IMR-90 (cell line): ENCODE data around the gene GORASP1. TPM values are rescaled to one million over a fixed set of nuclear protein-coding genes. Genes with fewer than 3 reads are reported as not detected.

Source experiments
- ATAC-seq: fragments of 200-7000 bp; cut with Tn5 transposase; 2 replicates; pipeline ENCODE4 v1.9.1; 2020; ENCODE audit warnings: low read depth, mild to moderate bottlenecking, moderate library complexity
- BruUV-seq: library from RNA; stranded (reverse); fragments of 400-500 nt; replicated peaks from 2 replicates; lab custom pipeline; 2021; lab: Mats Ljungman, UMichigan
- CTCF ChIA-PET: fragments of 300-600 bp; formaldehyde crosslinking; extraction: SDS; loops from one replicate; lab custom pipeline; 2021; ENCODE audit warnings: antibody characterized with exemption; lab: Yijun Ruan, JAX
- POLR2A ChIA-PET: fragments of 300-600 bp; sonication (Branson Sonifier 250); formaldehyde crosslinking; loops from one replicate; lab custom pipeline; 2022; ENCODE audit warnings: antibody characterized with exemption; ENCODE audit not compliant: unreplicated experiment; lab: Charles Lee
- DNase-seq: peaks from one replicate; pipeline ENCODE4 v3.0.0; 2013
- H2AFZ ChIP-seq: replicated peaks from 2 replicates; pipeline ENCODE3; 2013; ENCODE audit warnings: low read length, mild to moderate bottlenecking; ENCODE audit not compliant: poor library complexity
- H2AK5ac ChIP-seq: 2 replicates; pipeline ENCODE4 v1.6.1; 2013; ENCODE audit warnings: low read depth, low read length, inconsistent platforms
- H2AK9ac ChIP-seq: replicated peaks from 2 replicates; pipeline ENCODE3; 2013; ENCODE audit warnings: mild to moderate bottlenecking, low read depth, low read length, moderate library complexity; ENCODE audit not compliant: poor library complexity
- H2BK120ac ChIP-seq: 2 replicates; pipeline ENCODE4 v1.6.1; 2013; ENCODE audit warnings: low read depth, low read length, inconsistent platforms
- H2BK15ac ChIP-seq: 3 replicates; pipeline ENCODE4 v1.6.1; 2013; ENCODE audit warnings: low read depth, low read length, inconsistent platforms
- H2BK20ac ChIP-seq: 2 replicates; pipeline ENCODE4 v1.6.1; 2013; ENCODE audit warnings: low read depth, mild to moderate bottlenecking, inconsistent platforms, low read length, moderate library complexity
- H2BK5ac ChIP-seq: 2 replicates; pipeline ENCODE4 v1.6.1; 2013; ENCODE audit warnings: mild to moderate bottlenecking, low read depth, low read length, inconsistent platforms; ENCODE audit not compliant: poor library complexity, severe bottlenecking
- H3K14ac ChIP-seq: replicated peaks from 2 replicates; pipeline ENCODE4 v1.6.1; 2013; ENCODE audit warnings: low read depth, low read length, inconsistent platforms
- H3K18ac ChIP-seq: 2 replicates; pipeline ENCODE4 v1.6.1; 2013; ENCODE audit warnings: low read depth, low read length, control low read depth
- H3K23ac ChIP-seq: 2 replicates; pipeline ENCODE4 v1.6.1; 2013; ENCODE audit warnings: low read depth, low read length, inconsistent platforms
- H3K27ac ChIP-seq: 2 replicates; pipeline ENCODE4 v1.5.1; 2013; ENCODE audit warnings: mild to moderate bottlenecking, control low read depth, low read length; ENCODE audit not compliant: insufficient read depth
- H3K27me3 ChIP-seq: 2 replicates; pipeline ENCODE4 v1.6.1; 2013; ENCODE audit warnings: low read length; ENCODE audit not compliant: control insufficient read depth, insufficient read depth
- H3K36me3 ChIP-seq: 2 replicates; pipeline ENCODE4 v1.6.1; 2013; ENCODE audit warnings: low read length, mixed read lengths; ENCODE audit not compliant: control insufficient read depth, insufficient read depth
- H3K4ac ChIP-seq: 2 replicates; pipeline ENCODE4 v1.6.1; 2013; ENCODE audit warnings: low read depth, low read length, inconsistent platforms
- H3K4me1 ChIP-seq: 2 replicates; pipeline ENCODE4 v1.6.1; 2013; ENCODE audit warnings: low read length, mixed read lengths; ENCODE audit not compliant: control insufficient read depth, insufficient read depth
- H3K4me2 ChIP-seq: 2 replicates; pipeline ENCODE4 v1.6.1; 2013; ENCODE audit warnings: low read depth, mild to moderate bottlenecking, control low read depth, low read length, moderate library complexity
- H3K4me3 ChIP-seq: 2 replicates; pipeline ENCODE4 v1.5.1; 2013; ENCODE audit warnings: low read depth, mild to moderate bottlenecking, control low read depth, low read length, moderate library complexity; ENCODE audit not compliant: insufficient read depth
- H3K56ac ChIP-seq: 2 replicates; pipeline ENCODE4 v1.6.1; 2013; ENCODE audit warnings: low read length, inconsistent platforms; ENCODE audit not compliant: insufficient read depth; ENCODE audit errors: extremely low read depth
- H3K79me1 ChIP-seq, 2 experiments: 2 replicates each; pipeline ENCODE4 v1.6.1; 2013; ENCODE audit warnings: low read length in 2 of 2, inconsistent platforms in 1 of 2, low read depth in 1 of 2
- H3K9ac ChIP-seq: 2 replicates; pipeline ENCODE4 v1.6.1; 2013; ENCODE audit warnings: low read depth, low read length, control low read depth
- H3K9me1 ChIP-seq: 2 replicates; pipeline ENCODE4 v1.6.1; 2013; ENCODE audit warnings: low read length, inconsistent platforms; ENCODE audit not compliant: insufficient read depth
- H3K9me3 ChIP-seq: 2 replicates; pipeline ENCODE4 v1.6.1; 2013; ENCODE audit warnings: low read length; ENCODE audit not compliant: control insufficient read depth, insufficient read depth
- H4K20me1 ChIP-seq: 2 replicates; pipeline ENCODE4 v1.6.1; 2013; ENCODE audit warnings: low read length, inconsistent platforms; ENCODE audit not compliant: insufficient read depth
- H4K5ac ChIP-seq: 2 replicates; pipeline ENCODE4 v1.6.1; 2013; ENCODE audit warnings: mild to moderate bottlenecking, low read depth, low read length, control low read depth
- H4K8ac ChIP-seq, 2 experiments: 2 replicates each; pipeline ENCODE4 v1.6.1; 2013; ENCODE audit warnings: low read depth in 2 of 2, low read length in 2 of 2, control low read depth in 1 of 2, inconsistent platforms in 1 of 2
- H4K91ac ChIP-seq: 2 replicates; pipeline ENCODE4 v1.6.1; 2013; ENCODE audit warnings: low read depth, low read length, inconsistent platforms; ENCODE audit not compliant: insufficient read depth
- BHLHE40 ChIP-seq: fragments of 150-350 bp; IDR thresholded peaks from 2 replicates; pipeline ENCODE4 v1.6.1; 2016; ENCODE audit warnings: mild to moderate bottlenecking, low read depth, low read length
- CEBPB ChIP-seq: IDR thresholded peaks from 2 replicates; pipeline ENCODE4 v1.6.1; 2012; ENCODE audit warnings: low read depth, low read length, improper control_type of control experiment
- CHD1 ChIP-seq: IDR thresholded peaks from 2 replicates; pipeline ENCODE4 v1.6.1; 2012; ENCODE audit warnings: low read depth, low read length, improper control_type of control experiment
- CTCF ChIP-seq: conservative IDR thresholded peaks from 2 replicates; pipeline ENCODE4 v1.5.1; 2012; ENCODE audit warnings: mild to moderate bottlenecking, low read depth, low read length, improper control_type of control experiment
- ELK1 ChIP-seq: fragments of 150-350 bp; IDR thresholded peaks from 2 replicates; pipeline ENCODE4 v1.6.1; 2016; ENCODE audit warnings: low read depth, mild to moderate bottlenecking, low read length, moderate library complexity, borderline replicate concordance
- FOS ChIP-seq: fragments of 150-350 bp; IDR thresholded peaks from 2 replicates; pipeline ENCODE4 v1.6.1; 2016; ENCODE audit warnings: low read depth, low read length
- MAFK ChIP-seq: IDR thresholded peaks from 2 replicates; pipeline ENCODE4 v1.6.1; 2012; ENCODE audit warnings: low read depth, low read length, improper control_type of control experiment
- MAZ ChIP-seq: IDR thresholded peaks from 2 replicates; pipeline ENCODE4 v1.6.1; 2012; ENCODE audit warnings: low read depth, mild to moderate bottlenecking, low read length, improper control_type of control experiment, moderate library complexity, borderline replicate concordance
- MXI1 ChIP-seq: IDR thresholded peaks from 2 replicates; pipeline ENCODE4 v1.6.1; 2012; ENCODE audit warnings: low read depth, mild to moderate bottlenecking, low read length, moderate library complexity, borderline replicate concordance
- NFE2L2 ChIP-seq: fragments of 150-350 bp; IDR thresholded peaks from 2 replicates; pipeline ENCODE4 v1.6.1; 2016; ENCODE audit warnings: low read depth, mild to moderate bottlenecking, low read length
- POLR2A ChIP-seq: IDR thresholded peaks from 2 replicates; pipeline ENCODE4 v1.6.1; 2012; ENCODE audit warnings: mild to moderate bottlenecking, low read depth, low read length
- RAD21 ChIP-seq: IDR thresholded peaks from 2 replicates; pipeline ENCODE4 v1.6.1; 2012; ENCODE audit warnings: low read length, improper control_type of control experiment
- RCOR1 ChIP-seq: IDR thresholded peaks from 2 replicates; pipeline ENCODE4 v1.6.1; 2012; ENCODE audit warnings: mild to moderate bottlenecking, low read length, improper control_type of control experiment; ENCODE audit not compliant: insufficient replicate concordance
- RFX5 ChIP-seq: IDR thresholded peaks from 2 replicates; pipeline ENCODE4 v1.8.0; 2012; ENCODE audit warnings: low read depth, mild to moderate bottlenecking, low read length, moderate library complexity
- SMC3 ChIP-seq: fragments of 150-350 bp; IDR thresholded peaks from 2 replicates; pipeline ENCODE4 v1.6.1; 2016; ENCODE audit warnings: low read depth, mild to moderate bottlenecking, antibody characterized with exemption, low read length, moderate library complexity
- USF2 ChIP-seq: fragments of 150-350 bp; IDR thresholded peaks from 2 replicates; pipeline ENCODE4 v1.6.1; 2017; ENCODE audit warnings: mild to moderate bottlenecking, antibody characterized with exemption, low read length, low read depth
- WGBS, 2 experiments: methylation state at CpG; one replicate each; pipeline versions ENCODE4 v1.1.5 to v1.1.7; 2013; ENCODE audit warnings: missing lambda C conversion rate in 2 of 2; ENCODE audit not compliant: insufficient read length in 1 of 2; ENCODE audit errors: extremely low coverage in 2 of 2; 5-methylcytosine and 5-hydroxymethylcytosine counted together
- dilution Hi-C: fragments of 300-500 bp; cut with HindIII; formaldehyde crosslinking; loops from one replicate; pipeline ENCODE4 v1.14.3; 2018; ENCODE audit warnings: low sequenced_read_pairs; ENCODE audit not compliant: unreplicated experiment
- in situ Hi-C: fragments of 300-500 bp; cut with MboI; formaldehyde crosslinking; loops from 3 replicates; pipeline ENCODE4 v1.14.3; 2019; ENCODE audit warnings: low sequenced_read_pairs, inconsistent platforms, mixed read lengths
- intact Hi-C: fragments of 100-400 bp; cut with micrococcal nuclease; formaldehyde crosslinking; loops from 2 replicates; pipeline ENCODE4 v1.10.0; 2022
- polyA plus RNA-seq, 3 experiments: library from polyadenylated mRNA; depleted of rRNA; stranded (reverse); fragments of >200 nt; gene quantifications; 2 replicates each; pipeline ENCODE4 v1.2.3, GENCODE V29; 2012; ENCODE audit warnings: low replicate concordance in 1 of 3
- total RNA-seq: library from RNA; depleted of rRNA; stranded (reverse); fragments of >200 nt; gene quantifications from 2 replicates; pipeline ENCODE4 v1.2.3, GENCODE V29; 2012

The GORASP1 gene
- total and polyA plus RNA-seq, 2 of the 4 experiments (the other 2 are of a cell fraction): 35.0 to 56.6 TPM

- Histone ChIP-seq H2AK5ac (no peak overlapping the region), H3K4me2 (no peak overlapping the region), H3K4ac (no peak overlapping the region), H3K56ac (no peak overlapping the region), H2BK5ac (no peak overlapping the region), H3K4me3 (no peak overlapping the region), H3K4me1 (peaks cover 33% of the 10 kb centered on the region), H3K36me3 (peaks cover 44% of the 10 kb centered on the region), H3K79me1 (peaks cover 12 to 79% of the 10 kb centered on the region in 2 experiments), H4K8ac (no peak overlapping the region), H2BK20ac (no peak overlapping the region), H3K27me3 (no peaks in the 10 kb centered on the region), H3K9ac (no peak overlapping the region), H2AFZ (no peak overlapping the region), H3K9me3 (no peaks in the 10 kb centered on the region), H3K27ac (no peak overlapping the region), H2AK9ac (no peak overlapping the region), H4K20me1 (peaks cover 89% of the 10 kb centered on the region), H2BK120ac (no peak overlapping the region), H4K5ac (no peak overlapping the region), H3K9me1 (peaks cover 34% of the 10 kb centered on the region), H2BK15ac (no peak overlapping the region), H3K23ac (no peak overlapping the region), H3K18ac (no peak overlapping the region), H4K91ac (no peak overlapping the region), H3K14ac (no peak overlapping the region)
- ChIA-PET CTCF (no interaction called here), POLR2A (no interaction called here)
- intact Hi-C loops: no loop called here
- BruUV-seq: no TSS peak
- DNase-seq (no peak), ATAC-seq (no peak)
- dilution Hi-C loops: no loop called here
- no CpG with 5 or more reads among the region's 5 CpGs for whole genome bisulfite sequencing, 2 experiments
- TF ChIP-seq RAD21: no peak
- no peak for TF ChIP-seq CTCF
- no peak for TF ChIP-seq RCOR1
- no peak for TF ChIP-seq MXI1
- no peak for TF ChIP-seq BHLHE40
- TF ChIP-seq NFE2L2: no peak
- TF ChIP-seq USF2: no peak
- TF ChIP-seq MAZ: no peak
- TF ChIP-seq ELK1: no peak
- no peak for TF ChIP-seq CHD1
- no peak for TF ChIP-seq SMC3
- no peak for TF ChIP-seq FOS
- no peak for TF ChIP-seq RFX5
- TF ChIP-seq CEBPB: no peak
- TF ChIP-seq MAFK: no peak
- no peak for TF ChIP-seq POLR2A
- in situ Hi-C loops: no loop called here
Measured at GRCh38 chr3:39142067-39142466, 34.6 kb upstream of the GORASP1 start.
